Keratinocyte (primary cell): ENCODE data around the gene TNRC18.
"Not testable (repeated sequence)": the region's sequence is repeated elsewhere in the genome, so short reads cannot be mapped to it uniquely, and the experiment has no call there.

Experiments
- CTCF ChIP-seq, 3 experiments: IDR thresholded peaks in 1 of 3; conservative IDR thresholded peaks in 1 of 3; optimal IDR thresholded peaks in 1 of 3; 2 replicates in 2 of 3; 3 replicates in 1 of 3; pipeline versions ENCODE3 to v1.5.1; 2011; ENCODE audit warnings: low read length in 3 of 3, mild to moderate bottlenecking in 3 of 3, moderate library complexity in 2 of 3, control low read depth in 1 of 3, inconsistent platforms in 1 of 3; ENCODE audit not compliant: insufficient read depth in 2 of 3; ENCODE audit errors: extremely low read depth in 1 of 3
- EZH2 ChIP-seq: IDR thresholded peaks from one replicate; pipeline ENCODE4 v1.6.1; 2012; ENCODE audit warnings: inconsistent platforms, mild to moderate bottlenecking, low read length, moderate library complexity

DNA sequence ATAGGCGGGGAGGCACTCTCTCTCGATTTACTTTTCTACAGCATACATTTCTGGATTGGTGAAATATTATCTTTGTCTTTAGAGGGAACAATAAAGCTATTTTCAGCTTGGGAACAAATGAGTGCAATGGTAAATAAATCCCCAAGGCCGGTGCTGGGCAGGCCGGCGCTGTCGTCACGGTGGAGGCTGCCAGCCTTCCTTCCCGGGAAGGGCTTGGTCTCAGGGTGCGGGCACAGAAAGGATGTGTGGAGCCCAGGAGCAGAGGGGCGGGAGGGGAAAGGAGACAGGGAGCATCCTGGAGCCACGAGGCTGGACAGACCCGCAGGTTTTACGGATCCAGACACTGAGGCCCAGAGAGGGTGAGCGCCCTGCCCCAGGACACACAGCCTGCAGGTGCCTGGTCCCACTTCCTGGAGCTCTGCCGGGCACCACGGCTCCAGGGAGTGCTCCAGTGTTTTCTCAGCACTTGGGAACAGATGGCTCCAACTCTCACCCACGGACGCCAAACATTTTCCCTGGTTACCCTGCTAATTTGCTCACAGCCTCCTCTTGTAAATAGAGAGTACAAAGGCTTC is 149.7 kb downstream of the TNRC18 start:
- not testable (repeated sequence) for TF ChIP-seq CTCF (optimal IDR thresholded peaks at IDR 0.05 in 1 of 3, IDR thresholded peaks at IDR 0.05 in 1 of 3, conservative IDR thresholded peaks at IDR 0.05 in 1 of 3; ENCODE audit: extremely low read depth in 1 of 3, insufficient read depth in 2 of 3, low read length in 3 of 3); EZH2
